ENCODE data around the gene ANKRD44.

The ANKRD44 gene

DNA sequence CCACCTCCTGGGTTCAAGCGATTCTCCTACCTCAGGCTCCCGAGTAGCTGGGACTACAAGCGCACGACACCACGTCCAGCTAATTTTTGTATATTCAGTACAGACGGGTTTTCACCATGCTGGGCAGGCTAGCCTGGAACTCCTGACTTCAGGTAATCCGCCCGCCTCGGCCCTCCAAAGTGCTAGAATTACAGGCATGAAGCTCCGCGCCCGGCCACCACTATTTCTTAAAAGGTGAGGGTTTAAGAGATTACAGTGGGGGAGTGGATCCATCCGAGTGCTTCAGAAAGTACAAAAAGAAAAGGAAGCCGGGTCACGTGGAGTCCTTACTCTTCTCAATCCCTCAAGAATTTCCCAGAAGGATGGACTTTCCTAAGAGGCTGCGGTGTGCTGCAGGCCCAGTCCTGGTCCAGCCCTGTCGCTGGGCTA, 146.9 kb downstream of the ANKRD44 start:
- H3K4me1 Mint-ChIP-seq, result peaks cover 57% of the 10 kb centered on the region

DNA sequence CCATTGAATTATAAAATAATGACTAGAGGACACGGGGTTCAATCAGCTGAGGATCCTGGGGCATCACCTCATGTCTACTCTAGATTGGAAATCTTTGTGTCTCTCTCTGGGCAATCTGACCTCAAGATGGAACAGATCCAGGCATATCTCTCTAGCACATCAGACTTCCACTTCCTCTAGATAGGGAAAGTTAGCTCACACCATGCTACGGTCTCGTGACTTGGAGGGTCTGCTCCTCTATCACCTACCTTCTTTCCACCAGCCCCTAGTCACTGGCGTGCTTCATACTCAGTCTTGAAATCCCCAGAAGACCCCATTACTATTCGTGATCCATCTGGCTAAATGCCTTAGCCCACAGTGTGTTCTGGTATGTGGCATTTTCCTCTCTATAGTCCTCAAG, 148.8 kb downstream of the ANKRD44 start:
- Mint-ChIP-seq H3K27me3 (no peaks in the 10 kb centered on the region), H3K27ac (peak overlapping the region; percentile 92), H3K36me3 (peaks cover 20% of the 10 kb centered on the region), H3K4me3 (no peak overlapping the region), H3K4me1 (peaks cover 58% of the 10 kb centered on the region), H3K9me3 (peaks cover 1% of the 10 kb centered on the region)
- no peak for ATAC-seq (ENCODE audit: low read depth)
- no peak for DNase-seq (ENCODE audit: low spot score in 2 of 2)

More for the DNA sequence above, 146.9 kb downstream of the ANKRD44 start:
- DNase-seq (ENCODE audit: low spot score in 2 of 2) (no peak), ATAC-seq (ENCODE audit: low read depth) (no peak)
- Mint-ChIP-seq H3K36me3 (peaks cover 20% of the 10 kb centered on the region), H3K27ac (peak overlapping the region; percentile 92), H3K27me3 (no peaks in the 10 kb centered on the region), H3K9me3 (no peaks in the 10 kb centered on the region), H3K4me3 (no peak overlapping the region)

DNA sequence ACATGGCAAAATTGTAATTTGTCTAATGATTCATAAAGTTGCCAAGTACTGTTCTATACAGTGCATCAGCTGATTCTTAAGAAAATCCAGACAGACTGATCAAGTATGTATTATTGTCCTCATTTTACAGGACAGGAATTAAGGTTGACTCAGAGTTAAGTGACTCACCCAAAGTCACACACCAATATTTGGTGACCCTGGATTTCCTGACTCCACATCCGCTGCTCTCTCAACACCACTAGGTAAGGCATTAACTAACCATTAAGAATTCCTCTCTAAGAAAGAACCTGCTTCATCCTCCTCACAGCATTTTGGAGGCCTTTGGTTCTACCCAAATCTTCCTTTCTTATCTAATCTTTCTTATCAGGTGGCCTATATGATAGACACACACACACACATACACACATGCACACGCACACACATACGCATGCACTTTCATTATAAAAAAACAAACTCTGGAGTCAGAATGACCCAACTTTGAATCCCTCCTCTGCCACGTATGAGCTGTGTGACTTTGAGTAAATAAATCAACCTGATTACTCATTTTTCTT, 150.8 kb downstream of the ANKRD44 start:
- peak overlapping the region; percentile 24 for H3K4me3 Mint-ChIP-seq
- peak overlapping the region; percentile 92 for H3K27ac Mint-ChIP-seq
- H3K27me3 Mint-ChIP-seq, result no peaks in the 10 kb centered on the region
- DNase-seq (ENCODE audit: low spot score in 2 of 2) (no peak), ATAC-seq (ENCODE audit: low read depth) (peak; percentile 38)
- peaks cover 4% of the 10 kb centered on the region for H3K9me3 Mint-ChIP-seq
- H3K36me3 Mint-ChIP-seq, result peaks cover 23% of the 10 kb centered on the region
- peaks cover 59% of the 10 kb centered on the region for H3K4me1 Mint-ChIP-seq

DNA sequence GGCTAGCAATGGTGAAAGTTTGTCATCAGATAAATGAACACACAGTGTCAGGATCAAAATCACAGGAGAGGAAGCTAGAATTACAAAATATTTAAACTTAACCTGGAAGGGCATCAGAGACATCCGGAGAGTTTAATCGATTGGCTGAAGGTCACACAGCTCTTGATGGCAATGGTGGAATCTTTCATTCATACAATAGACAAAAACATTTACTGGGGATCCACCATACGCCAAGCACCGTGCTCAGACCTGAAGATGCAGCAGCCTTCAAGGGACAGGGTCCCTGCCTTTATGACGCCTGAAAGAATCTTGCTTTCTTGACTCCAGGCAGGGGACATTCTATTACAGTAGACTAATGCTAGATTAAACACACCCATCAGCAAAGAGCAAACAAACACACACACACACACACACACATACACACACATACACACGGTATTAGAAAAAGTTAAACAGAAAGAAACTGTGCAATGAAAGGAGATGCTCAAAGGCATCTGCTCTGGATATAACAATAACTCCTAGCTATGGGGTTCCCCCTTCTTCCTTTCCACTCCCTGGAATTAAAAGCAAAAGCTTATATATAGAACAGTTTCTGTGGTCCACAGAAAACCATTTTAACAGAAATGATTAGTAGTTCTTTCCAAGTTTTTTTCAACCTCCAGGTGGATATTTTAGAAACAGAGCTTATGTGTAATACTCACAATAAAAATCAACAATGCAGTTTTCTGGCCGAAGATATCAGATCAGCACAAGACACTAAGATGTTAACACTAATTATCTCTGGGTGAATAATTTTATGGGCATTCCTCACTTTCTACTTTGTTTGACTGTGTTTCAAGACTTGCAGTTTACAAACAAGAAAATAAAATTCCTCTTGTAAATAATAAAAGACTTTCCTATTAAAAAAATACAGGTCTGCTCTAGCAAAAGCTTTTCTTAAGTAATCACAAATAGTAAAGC, 151.7 kb downstream of the ANKRD44 start:
- H3K4me3 Mint-ChIP-seq, result peak overlapping the region; percentile 72
- H3K4me1 Mint-ChIP-seq, result peaks cover 61% of the 10 kb centered on the region
- H3K36me3 Mint-ChIP-seq, result peaks cover 20% of the 10 kb centered on the region
- H3K27ac Mint-ChIP-seq, result peak overlapping the region; percentile 92
- no peaks in the 10 kb centered on the region for H3K27me3 Mint-ChIP-seq
- no peak for DNase-seq (ENCODE audit: low spot score in 2 of 2)
- H3K9me3 Mint-ChIP-seq, result peaks cover 4% of the 10 kb centered on the region
- peak; percentile 25 for ATAC-seq (ENCODE audit: low read depth)

DNA sequence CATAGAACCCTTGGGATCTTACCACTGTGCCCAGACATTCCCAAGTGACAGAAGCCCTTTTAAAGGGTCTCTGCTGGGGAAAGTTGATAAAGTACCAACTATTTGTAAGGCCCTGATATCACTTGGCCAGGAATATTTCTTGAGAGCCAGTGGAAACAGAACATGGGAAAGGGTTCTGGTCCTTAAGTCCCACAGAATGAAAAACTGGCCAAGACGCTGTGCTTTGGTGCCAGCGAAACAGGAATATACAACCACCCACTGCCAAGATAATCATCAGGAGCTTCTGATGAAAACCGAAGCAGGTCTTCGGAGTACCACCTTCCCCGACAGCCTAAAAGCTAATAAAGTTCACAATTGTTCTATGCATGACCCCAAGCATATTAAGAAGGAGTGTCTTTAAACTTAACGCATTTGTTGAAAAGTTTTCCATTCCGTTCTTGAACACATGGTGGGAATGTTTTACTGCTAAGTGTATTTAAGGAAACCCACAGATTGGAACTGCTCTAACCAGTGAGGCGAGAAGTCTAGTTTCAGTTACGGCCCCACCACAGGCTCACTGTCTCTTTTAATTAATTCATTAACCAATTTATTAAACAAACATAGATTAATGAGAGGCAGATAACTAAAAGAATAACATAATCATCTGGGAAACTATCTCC, 152.6 kb downstream of the ANKRD44 start:
- H3K4me3 Mint-ChIP-seq, result peak overlapping the region; percentile 72
- peaks cover 63% of the 10 kb centered on the region for H3K4me1 Mint-ChIP-seq
- H3K9me3 Mint-ChIP-seq, result peaks cover 4% of the 10 kb centered on the region
- H3K27me3 Mint-ChIP-seq, result no peaks in the 10 kb centered on the region
- ATAC-seq (ENCODE audit: low read depth) (peak; percentile 62), DNase-seq (ENCODE audit: low spot score in 2 of 2) (no peak)
- H3K27ac Mint-ChIP-seq, result peak overlapping the region; percentile 92
- peaks cover 18% of the 10 kb centered on the region for H3K36me3 Mint-ChIP-seq

DNA sequence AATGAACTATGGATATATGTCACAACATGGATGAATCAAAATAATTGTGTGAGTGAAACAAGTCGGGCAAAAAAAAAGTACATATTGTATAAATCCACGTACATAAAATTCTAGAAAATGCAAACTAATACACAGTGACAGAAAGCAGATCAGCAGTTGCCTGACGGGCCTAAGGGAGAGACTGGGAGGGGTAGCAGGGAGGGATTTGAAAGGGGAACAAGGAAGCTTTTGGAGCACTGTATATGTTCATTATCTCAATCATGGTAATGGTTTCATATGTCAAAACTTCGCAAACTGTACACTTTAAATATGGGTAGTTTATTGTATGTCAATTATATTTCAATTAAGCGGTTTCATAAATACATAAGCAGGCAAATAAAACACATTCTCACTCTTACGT, 153.8 kb downstream of the ANKRD44 start:
- Mint-ChIP-seq H3K27me3 (no peaks in the 10 kb centered on the region), H3K4me3 (no peak overlapping the region), H3K27ac (peak overlapping the region; percentile 87), H3K9me3 (peaks cover 4% of the 10 kb centered on the region), H3K4me1 (peaks cover 63% of the 10 kb centered on the region), H3K36me3 (peaks cover 10% of the 10 kb centered on the region)
- ATAC-seq (ENCODE audit: low read depth) (no peak), DNase-seq (ENCODE audit: low spot score in 2 of 2) (no peak)

DNA sequence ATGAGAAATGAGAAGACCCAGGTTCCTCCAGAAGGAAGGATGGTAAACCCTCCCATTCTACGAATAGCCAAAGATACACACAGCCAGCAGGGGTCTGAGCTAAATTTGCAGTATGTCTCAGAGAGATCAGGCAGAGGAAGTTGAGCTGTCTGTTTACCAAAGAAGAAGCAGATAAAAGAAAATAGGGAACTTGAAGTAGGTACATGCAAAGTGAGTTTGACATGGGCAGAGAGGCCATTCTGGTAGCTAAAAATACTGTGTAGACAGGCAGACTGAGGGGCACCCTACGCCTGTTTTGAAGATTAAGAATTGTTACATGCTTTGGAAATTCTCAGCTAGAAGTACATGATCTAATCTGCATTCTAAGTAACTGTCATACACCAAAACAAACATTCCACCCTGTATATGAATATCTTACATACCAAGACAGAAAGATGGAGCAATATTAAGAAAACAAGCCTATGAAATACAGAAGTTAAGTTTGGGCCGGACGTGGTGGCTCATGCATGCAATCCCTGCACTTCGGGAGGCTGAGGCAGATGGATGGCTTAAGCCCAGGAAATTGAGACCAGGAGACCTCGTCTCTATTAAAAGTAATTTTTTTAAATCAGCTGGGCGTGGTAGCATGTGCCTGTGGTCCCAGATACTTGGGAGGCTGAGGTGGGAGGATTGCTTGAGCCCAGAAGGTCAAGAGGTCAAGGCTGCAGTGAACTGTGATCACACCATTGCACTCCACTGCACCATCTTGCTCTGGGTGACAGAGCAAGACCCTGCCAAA, 157.9 kb downstream of the ANKRD44 start:
- H3K9me3 Mint-ChIP-seq, result peaks cover 4% of the 10 kb centered on the region
- peak overlapping the region; percentile 78 for H3K4me3 Mint-ChIP-seq
- H3K27me3 Mint-ChIP-seq, result no peaks in the 10 kb centered on the region
- peaks cover 58% of the 10 kb centered on the region for H3K4me1 Mint-ChIP-seq
- peak; percentile 36 to 63 for DNase-seq (ENCODE audit: low spot score in 2 of 2)
- H3K36me3 Mint-ChIP-seq, result peaks cover 24% of the 10 kb centered on the region
- ATAC-seq (ENCODE audit: low read depth), result peak; percentile 94
- H3K27ac Mint-ChIP-seq, result peak overlapping the region; percentile 99

DNA sequence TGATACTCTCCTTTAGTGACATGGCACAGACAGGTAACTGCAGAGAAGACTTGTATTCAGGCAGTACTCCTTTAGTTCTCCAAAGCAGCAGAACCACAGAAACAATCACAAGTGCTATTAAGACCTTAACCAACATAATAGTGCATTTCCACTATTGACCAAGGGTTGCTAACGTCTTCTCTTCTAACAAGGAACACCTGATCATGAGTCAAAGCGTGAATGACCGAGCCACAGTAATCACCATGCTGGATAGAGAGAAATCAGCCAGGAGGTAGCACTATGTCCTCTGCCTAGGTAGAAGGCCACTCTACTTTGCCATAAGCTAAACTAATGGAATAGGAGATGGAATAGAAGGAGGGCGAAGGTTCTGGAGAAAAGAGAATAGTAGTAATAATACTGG, 161.0 kb downstream of the ANKRD44 start:
- no peaks in the 10 kb centered on the region for H3K9me3 Mint-ChIP-seq
- no peaks in the 10 kb centered on the region for H3K27me3 Mint-ChIP-seq
- peak overlapping the region; percentile 99 for H3K27ac Mint-ChIP-seq
- no peak for ATAC-seq (ENCODE audit: low read depth)
- H3K4me3 Mint-ChIP-seq, result peak overlapping the region; percentile 43
- peaks cover 66% of the 10 kb centered on the region for H3K4me1 Mint-ChIP-seq
- peaks cover 18% of the 10 kb centered on the region for H3K36me3 Mint-ChIP-seq
- no peak for DNase-seq (ENCODE audit: low spot score in 2 of 2)

DNA sequence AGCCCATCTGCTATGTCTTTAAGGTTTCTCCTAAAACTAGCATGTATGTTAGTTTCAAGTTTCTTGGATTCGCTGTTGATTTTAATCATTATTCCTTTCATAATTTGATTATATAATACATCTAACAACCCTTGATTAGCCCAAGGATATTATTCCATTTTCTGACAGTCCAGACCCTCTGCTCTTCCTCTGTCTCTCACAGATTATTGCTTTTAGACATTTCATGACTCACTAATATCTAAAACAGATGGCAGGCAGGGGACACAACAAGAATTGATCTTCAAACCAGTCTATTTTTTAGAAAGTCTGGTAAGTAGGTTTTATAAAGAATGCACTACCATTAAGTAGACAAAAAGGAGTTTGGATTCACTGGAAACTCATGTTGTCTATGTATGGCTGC, 162.2 kb downstream of the ANKRD44 start:
- ATAC-seq (ENCODE audit: low read depth) (no peak), DNase-seq (ENCODE audit: low spot score in 2 of 2) (no peak)
- H3K4me3 Mint-ChIP-seq, result no peak overlapping the region
- peaks cover 18% of the 10 kb centered on the region for H3K36me3 Mint-ChIP-seq
- H3K9me3 Mint-ChIP-seq, result no peaks in the 10 kb centered on the region
- peak overlapping the region; percentile 99 for H3K27ac Mint-ChIP-seq
- H3K4me1 Mint-ChIP-seq, result peaks cover 62% of the 10 kb centered on the region
- H3K27me3 Mint-ChIP-seq, result no peaks in the 10 kb centered on the region

DNA sequence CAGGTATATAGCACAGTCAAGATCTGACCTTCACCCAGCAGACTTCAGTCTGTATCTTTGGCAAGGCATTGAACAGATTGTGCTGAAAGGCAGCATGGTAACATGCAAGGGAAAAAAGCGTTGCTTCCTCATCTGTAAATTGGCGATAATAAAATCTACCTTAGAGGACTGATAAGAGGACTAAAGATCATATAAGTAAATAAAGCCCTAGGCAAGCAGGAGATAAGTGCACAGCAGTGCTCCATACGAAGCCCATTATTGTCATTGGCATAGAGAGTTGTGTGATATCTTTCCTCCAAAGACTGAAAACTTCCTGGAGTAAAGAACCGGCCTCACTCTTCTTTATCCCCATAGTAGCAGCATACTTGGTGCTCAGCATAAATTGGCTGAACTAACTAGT, 162.6 kb downstream of the ANKRD44 start:
- Mint-ChIP-seq H3K4me1 (peaks cover 59% of the 10 kb centered on the region), H3K36me3 (peaks cover 18% of the 10 kb centered on the region), H3K27ac (peak overlapping the region; percentile 99), H3K4me3 (no peak overlapping the region), H3K27me3 (no peaks in the 10 kb centered on the region), H3K9me3 (no peaks in the 10 kb centered on the region)
- ATAC-seq (ENCODE audit: low read depth) (no peak), DNase-seq (ENCODE audit: low spot score in 2 of 2) (no peak)

DNA sequence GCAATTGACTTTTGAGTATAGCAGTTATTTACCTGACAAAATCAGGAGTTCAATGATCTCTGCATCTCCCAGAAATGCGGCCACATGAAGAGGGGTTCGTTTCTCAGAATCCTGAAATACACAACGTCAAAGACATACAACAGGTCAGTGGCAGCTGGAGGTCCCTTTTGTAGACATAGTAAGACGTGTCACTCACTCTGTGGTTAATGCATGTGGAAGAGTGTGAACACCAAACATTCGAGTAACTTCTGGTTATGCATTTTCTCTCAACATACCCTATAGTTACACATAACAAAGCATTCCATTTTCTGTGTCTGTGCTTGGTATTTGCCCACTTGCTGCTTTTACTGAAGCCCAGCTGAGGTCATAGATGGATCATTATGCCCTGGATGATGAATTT, 163.6 kb downstream of the ANKRD44 start:
- H3K4me1 Mint-ChIP-seq, result peaks cover 51% of the 10 kb centered on the region
- H3K9me3 Mint-ChIP-seq, result no peaks in the 10 kb centered on the region
- no peak overlapping the region for H3K4me3 Mint-ChIP-seq
- no peak for DNase-seq (ENCODE audit: low spot score in 2 of 2)
- peaks cover 19% of the 10 kb centered on the region for H3K36me3 Mint-ChIP-seq
- H3K27me3 Mint-ChIP-seq, result no peaks in the 10 kb centered on the region
- H3K27ac Mint-ChIP-seq, result peak overlapping the region; percentile 83
- no peak for ATAC-seq (ENCODE audit: low read depth)

DNA sequence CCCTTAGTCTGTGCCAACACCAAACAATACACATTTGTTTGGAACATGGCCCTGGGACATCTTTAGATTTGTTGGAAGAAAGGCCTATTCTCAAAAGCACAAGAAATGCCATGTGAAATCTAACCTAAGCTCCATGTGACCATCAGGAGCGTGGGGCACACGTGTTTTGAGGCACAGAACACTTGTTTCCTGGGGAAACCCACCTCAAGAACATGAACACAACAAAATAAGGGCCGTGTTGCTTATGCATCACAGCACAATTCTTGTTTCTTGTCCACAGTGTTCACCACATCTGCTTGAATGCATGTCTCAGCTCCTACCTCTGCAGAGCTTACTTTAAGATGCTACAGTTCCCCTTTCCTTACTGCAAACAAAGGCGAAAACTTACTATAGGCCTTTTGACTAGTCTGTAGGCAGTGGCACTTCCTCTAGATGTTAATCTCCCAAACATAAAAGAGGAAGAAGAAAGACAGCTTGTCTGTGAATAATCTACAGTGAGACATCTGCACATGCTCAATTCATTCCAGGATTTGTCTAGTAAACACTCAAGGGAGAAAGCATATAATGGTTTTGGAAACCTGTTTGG, 165.0 kb downstream of the ANKRD44 start:
- DNase-seq (ENCODE audit: low spot score in 2 of 2) (peak; percentile 41 to 74), ATAC-seq (ENCODE audit: low read depth) (peak; percentile 87)
- peaks cover 18% of the 10 kb centered on the region for H3K36me3 Mint-ChIP-seq
- H3K4me1 Mint-ChIP-seq, result peaks cover 48% of the 10 kb centered on the region
- peak overlapping the region; percentile 98 for H3K27ac Mint-ChIP-seq
- H3K9me3 Mint-ChIP-seq, result no peaks in the 10 kb centered on the region
- no peaks in the 10 kb centered on the region for H3K27me3 Mint-ChIP-seq
- H3K4me3 Mint-ChIP-seq, result peak overlapping the region; percentile 21

DNA sequence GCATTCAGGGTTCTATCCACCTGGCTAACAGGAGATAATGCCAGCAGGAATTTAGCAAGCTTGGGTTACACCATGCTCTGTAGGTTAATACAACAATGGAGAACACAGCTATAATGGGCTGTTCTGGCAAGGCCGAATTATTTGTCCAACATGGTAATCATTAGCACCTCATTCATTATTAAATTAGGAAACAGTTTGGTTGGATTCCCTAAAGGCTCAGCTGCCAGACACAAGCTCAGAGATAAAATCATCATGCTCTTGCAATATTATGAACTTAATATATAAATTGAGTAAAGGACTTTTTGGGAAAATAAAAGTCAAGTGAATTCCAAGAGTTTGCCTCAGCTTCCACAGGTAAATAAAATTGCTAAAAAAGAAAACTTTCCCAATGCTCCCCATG, 166.4 kb downstream of the ANKRD44 start:
- no peaks in the 10 kb centered on the region for H3K27me3 Mint-ChIP-seq
- DNase-seq (ENCODE audit: low spot score in 2 of 2), result no peak
- H3K27ac Mint-ChIP-seq, result peak overlapping the region; percentile 98
- H3K4me1 Mint-ChIP-seq, result peaks cover 41% of the 10 kb centered on the region
- H3K36me3 Mint-ChIP-seq, result peaks cover 13% of the 10 kb centered on the region
- no peaks in the 10 kb centered on the region for H3K9me3 Mint-ChIP-seq
- no peak for ATAC-seq (ENCODE audit: low read depth)
- H3K4me3 Mint-ChIP-seq, result no peak overlapping the region

Data from memory B cell (primary cell).